Ecto neural progenitor cell (in vitro differentiated cells): ENCODE data around the gene JAKMIP3.
A peak's percentile ranks its signal among the peaks of the same experiment; 100 is the strongest.

Experiments used
- DNase-seq: peaks from one replicate; pipeline ENCODE4 v3.0.0-alpha.2; 2018; ENCODE audit warnings: low spot score

Gene JAKMIP3

GRCh38 chr10:132044803-132045202 is 20.9 kb upstream of the JAKMIP3 start:
- no peak for DNase-seq

GRCh38 chr10:132045324-132045723 is 20.4 kb upstream of the JAKMIP3 start:
- DNase-seq, result no peak

- DNase-seq, result no peak
These were observed 18.0 kb upstream of the JAKMIP3 start for GRCh38 chr10:132047575-132048293.

- no peak for DNase-seq
These were observed 17.5 kb upstream of the JAKMIP3 start for GRCh38 chr10:132048294-132048667.

- DNase-seq, result no peak
These were observed 15.6 kb upstream of the JAKMIP3 start for GRCh38 chr10:132050191-132050590.

GRCh38 chr10:132052124-132052523 is 13.6 kb upstream of the JAKMIP3 start:
- no peak for DNase-seq

- peak; percentile 68 for DNase-seq
These were observed 11.2 kb upstream of the JAKMIP3 start for GRCh38 chr10:132054564-132054963.

GRCh38 chr10:132055616-132056015 is 10.1 kb upstream of the JAKMIP3 start:
- no peak for DNase-seq

GRCh38 chr10:132056663-132057062 is 9.1 kb upstream of the JAKMIP3 start:
- DNase-seq, result no peak

GRCh38 chr10:132057191-132057681 is 8.5 kb upstream of the JAKMIP3 start:
- DNase-seq, result no peak

GRCh38 chr10:132058111-132058745 is 7.5 kb upstream of the JAKMIP3 start:
- no peak for DNase-seq

- DNase-seq, result peak; percentile 37
These were observed 6.7 kb upstream of the JAKMIP3 start for GRCh38 chr10:132058793-132059759.

GRCh38 chr10:132059760-132060508 is 5.8 kb upstream of the JAKMIP3 start:
- no peak for DNase-seq

GRCh38 chr10:132061030-132061429 is 4.7 kb upstream of the JAKMIP3 start:
- no peak for DNase-seq

- DNase-seq, result no peak
These were observed 4.3 kb upstream of the JAKMIP3 start for GRCh38 chr10:132061465-132061864.

- no peak for DNase-seq
These were observed 3.6 kb upstream of the JAKMIP3 start for GRCh38 chr10:132062116-132062515.

GRCh38 chr10:132062641-132063390 is 2.9 kb upstream of the JAKMIP3 start:
- DNase-seq, result no peak

- DNase-seq, result no peak
These were observed 2.3 kb upstream of the JAKMIP3 start for GRCh38 chr10:132063432-132063831.

GRCh38 chr10:132064082-132064755 is 1.5 kb upstream of the JAKMIP3 start:
- no peak for DNase-seq

GRCh38 chr10:132064771-132065437 is 842 bp upstream of the JAKMIP3 start:
- DNase-seq, result no peak
